GM18867 (cell line): ENCODE measurements around the gene ATG4A.

Experiments used
- ATAC-seq: cut with Tn5 transposase; IDR thresholded peaks from one replicate; pipeline ENCODE4 v1.9.1; 2021; ENCODE audit warnings: mild to moderate bottlenecking, moderate library complexity; ENCODE audit not compliant: unreplicated experiment

Gene ATG4A

GRCh38 chrX:108121291-108121690 lies 29.7 kb downstream of the ATG4A start:
- no peak for ATAC-seq

DNA sequence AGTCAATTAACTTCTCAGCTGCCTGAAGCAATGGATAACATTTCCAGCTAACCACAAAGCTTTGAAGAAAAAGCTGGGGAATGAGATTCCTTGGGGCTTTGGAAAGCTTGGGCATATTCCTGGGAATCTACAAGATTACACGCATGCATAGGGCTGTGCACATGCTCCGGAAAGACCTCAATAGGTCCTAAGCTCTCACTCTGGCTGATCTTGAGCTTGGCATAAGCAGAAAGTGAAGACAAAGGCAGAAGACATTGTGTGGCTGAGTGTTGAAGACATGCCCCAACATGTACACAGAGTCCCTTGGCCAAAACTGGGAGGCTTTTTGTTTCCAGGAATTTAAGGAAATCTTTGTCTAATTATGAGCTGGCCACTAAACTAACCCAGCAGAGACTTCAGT lies 31.2 kb downstream of the ATG4A start:
- ATAC-seq = no peak

DNA sequence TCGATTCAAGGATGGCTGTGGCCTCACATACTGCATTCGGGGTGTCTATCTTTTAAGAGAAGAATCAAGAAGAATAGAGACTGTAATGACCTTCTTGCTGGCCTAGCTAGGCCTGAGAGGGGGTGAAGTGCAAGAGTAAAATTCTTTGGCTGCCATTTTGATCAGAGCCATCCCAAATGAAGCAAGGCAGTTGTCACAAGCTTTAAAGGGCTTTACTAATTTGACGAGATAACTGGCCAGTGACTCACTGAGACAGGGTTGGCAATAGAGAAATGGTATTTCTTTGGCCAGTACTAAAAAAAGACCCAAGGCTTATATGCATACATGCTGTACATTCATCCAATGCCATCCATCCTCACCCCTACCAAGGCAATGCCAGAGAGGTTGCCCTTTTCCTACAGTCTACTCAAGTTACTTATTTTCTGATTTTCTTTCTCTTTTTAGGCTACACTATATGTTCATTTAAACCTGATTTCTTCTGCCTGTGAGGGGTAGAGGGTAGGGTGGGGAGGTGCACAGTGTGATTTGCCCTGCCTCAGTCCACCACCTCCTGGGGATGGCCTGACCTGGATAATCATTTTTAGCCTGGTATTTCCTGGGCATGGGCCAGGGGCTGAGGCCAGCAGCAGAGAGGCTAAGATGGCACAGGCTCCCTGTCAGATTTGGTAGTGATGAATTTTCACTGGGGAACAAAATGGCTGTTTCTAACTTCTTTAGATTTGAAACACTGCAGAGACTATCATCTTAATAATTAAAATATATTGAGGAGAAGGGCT lies 32.2 kb downstream of the ATG4A start:
- ATAC-seq = no peak

DNA sequence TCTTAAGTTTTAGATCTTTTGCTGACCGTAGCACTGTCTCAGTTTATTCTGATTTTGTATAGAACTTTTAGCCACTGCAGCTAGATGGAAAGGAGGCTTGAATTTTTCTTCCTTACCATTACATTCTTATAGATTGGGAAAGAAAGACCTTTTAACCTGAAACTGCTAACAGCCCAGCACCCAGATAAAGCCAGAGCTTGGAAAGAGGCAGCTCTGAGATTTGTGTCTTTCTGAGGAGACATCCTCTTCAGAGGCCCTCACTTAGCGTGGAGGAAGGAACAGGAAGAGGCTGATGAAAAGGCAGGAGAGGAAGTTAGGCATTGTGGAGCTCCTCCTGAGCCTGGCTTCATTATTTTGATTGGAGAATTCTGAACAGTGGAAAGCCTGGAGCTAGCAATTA lies 35.1 kb downstream of the ATG4A start:
- no peak for ATAC-seq

- no peak for ATAC-seq
These were observed 35.6 kb downstream of the ATG4A start for GRCh38 chrX:108127152-108127551.

GRCh38 chrX:108130889-108131288 lies 39.3 kb downstream of the ATG4A start:
- no peak for ATAC-seq

DNA sequence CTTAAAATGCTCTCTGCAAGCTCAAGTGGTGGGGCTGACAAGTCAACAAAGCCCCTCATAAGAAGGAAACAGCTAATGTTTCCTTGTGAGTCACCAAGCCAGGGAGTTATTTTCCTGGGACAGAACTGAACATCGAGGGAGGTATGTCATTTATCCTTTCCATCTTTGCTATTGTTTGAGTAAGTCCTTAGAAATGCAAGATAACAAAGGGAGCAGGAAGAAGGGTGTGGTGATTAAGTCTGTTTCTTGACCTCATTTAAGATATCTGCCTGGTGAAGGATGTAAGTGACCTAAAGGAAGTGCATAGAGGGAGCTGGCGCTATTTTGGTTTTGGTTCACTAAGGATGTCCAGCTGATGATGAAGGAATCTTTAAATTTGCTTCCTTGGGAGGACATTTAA lies 39.9 kb downstream of the ATG4A start:
- no peak for ATAC-seq

- no peak for ATAC-seq
These were observed 40.5 kb downstream of the ATG4A start for GRCh38 chrX:108132034-108132433.

DNA sequence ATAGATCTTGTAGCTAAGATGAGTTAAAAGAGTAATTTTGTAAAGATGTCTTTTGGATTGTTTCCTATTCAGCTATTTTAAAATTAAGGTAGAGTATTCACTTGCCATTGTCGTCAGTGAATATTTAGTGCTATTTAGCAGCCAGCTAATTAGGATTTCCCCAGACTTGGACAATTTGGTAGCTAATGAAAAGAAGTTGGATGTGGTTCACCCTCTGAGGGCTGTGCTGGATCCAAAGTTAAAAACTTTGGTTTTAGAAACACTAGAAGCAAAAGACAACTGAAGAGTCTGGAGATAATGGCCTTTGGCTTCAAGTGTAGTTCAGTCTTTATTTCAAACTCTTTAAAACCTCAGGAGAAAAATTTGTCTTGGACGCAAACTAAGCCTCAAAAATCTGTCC lies 41.3 kb downstream of the ATG4A start:
- no peak for ATAC-seq

- no peak for ATAC-seq
These were observed 43.1 kb downstream of the ATG4A start for GRCh38 chrX:108134724-108135123.

GRCh38 chrX:108138814-108139702 lies 47.5 kb downstream of the ATG4A start:
- ATAC-seq = no peak

DNA sequence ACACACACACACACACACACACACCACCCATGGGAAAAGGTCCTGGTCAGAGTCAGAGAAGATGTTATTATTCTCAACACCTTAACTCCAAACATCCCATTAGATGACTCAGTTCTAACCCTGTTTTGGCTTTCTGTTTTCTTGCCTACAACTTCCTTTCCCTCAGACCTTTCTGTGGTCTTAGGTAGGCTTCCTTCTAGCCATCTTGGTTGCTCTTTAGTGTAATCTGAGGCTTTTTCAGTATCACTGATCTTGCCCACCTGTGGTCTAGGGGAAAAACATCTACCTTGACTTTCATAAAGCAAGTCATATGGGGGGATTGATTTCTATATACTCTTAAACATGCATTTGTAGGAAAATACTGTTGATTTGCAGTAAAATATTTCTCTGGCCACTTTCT lies 56.9 kb downstream of the ATG4A start:
- ATAC-seq = peak; percentile 78

DNA sequence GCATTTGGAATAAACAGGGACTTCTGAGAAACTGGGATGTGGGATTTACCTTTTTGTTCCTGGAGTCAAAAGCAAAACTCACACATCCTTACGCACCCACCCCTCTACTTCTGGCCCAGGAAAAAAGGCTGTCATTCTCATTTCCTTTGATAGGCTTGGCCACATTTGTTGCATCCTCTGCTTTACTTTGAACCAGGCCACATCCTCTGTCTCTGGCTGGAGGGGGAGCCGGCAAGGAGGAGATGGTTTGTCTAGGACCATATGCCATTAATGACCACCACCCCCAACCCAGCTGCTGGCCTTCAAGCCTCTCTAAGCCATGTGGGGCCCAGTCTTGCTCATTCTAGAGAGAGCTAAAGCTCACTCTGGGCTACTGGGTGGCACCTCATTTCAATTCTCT lies 64.5 kb downstream of the ATG4A start:
- no peak for ATAC-seq

- no peak for ATAC-seq
These were observed 65.4 kb downstream of the ATG4A start for GRCh38 chrX:108156934-108157466.

- no peak for ATAC-seq
These were observed 66.0 kb downstream of the ATG4A start for GRCh38 chrX:108157628-108158027.

DNA sequence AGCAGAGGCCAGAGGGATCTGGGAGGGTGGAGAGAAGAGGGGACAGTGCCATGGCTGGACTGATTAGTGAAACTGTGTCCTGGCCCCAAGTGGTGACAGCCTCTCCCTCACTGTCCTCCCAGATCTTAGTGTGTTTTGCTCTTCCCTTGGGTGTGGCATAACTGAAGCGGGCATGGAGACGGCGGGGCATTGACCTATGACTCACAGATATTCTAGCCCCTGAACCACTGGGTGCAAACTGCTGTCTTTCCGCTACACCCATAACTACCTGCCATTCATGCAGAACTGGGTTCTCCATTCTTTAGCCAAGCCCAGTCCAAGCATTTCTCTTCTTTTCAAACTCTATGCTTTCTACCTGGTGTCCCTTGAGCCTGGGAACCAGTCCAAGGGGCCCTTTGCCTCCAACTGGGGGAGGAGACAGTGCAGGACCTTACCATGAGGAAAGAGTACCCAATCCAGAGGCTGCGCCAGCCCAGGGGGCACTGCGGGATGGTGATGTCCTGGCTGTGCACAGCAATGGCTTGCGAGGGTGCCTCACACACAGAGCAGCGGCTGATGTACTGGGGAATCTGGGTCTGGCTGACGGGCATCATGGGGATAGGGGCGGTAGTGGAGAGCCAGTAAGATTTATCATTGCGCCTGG lies 67.6 kb downstream of the ATG4A start:
- no peak for ATAC-seq

DNA sequence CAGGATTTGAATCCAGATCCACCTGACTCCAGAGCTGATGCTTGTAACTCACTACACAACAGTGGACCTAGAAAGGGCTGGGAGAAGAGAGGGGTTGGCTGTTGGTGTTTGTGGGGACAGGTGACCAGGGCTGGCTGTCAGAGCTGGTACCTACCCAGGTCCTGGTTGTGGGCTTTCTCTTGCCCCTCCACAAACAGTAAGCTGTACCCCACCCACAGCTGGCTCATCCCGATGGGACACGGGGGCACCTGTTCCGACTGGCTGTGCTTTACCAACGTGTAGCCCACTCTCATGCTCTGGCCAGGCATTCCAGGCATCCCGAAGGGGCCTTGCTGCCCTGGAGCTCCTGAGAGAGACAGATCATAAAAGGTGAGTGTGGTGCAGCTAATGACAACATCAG lies 68.7 kb downstream of the ATG4A start:
- ATAC-seq = no peak

- ATAC-seq = no peak
These were observed 70.7 kb downstream of the ATG4A start for GRCh38 chrX:108162265-108162664.

GRCh38 chrX:108163333-108164082 lies 71.9 kb downstream of the ATG4A start:
- ATAC-seq = no peak

DNA sequence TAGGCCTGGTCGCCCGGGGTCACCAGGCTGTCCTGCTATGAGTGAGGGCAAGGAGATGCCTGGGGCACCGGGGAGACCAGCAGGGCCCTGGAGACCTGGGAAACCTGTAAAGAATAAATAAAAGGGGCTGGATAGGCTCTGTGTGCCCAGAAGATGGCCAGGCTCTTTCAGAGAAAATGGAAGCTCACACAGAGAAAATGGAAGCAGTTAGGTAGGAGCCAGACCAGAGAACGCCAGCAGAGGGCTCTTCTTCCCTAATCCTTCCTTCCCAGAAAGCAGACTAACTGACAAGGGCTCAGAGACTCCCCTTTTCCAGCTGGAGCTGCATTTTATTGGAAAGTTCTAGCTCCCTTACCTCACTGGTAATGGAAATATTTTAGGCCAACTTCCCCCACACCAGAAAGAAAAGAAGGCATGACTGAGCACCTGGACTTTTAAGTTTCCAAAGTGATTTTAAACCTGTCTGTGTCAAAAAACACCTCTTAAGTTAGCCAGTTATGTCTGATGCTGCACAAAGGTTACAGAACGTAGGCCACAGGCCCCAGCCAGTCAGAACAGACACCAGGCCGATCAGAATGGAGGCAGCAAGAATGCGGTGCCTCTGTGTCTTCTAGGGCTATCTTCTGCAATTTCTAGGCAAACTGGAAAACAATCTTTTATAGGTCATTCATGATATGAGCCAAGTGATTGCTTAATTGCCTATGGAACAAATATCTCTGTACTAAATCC lies 74.0 kb downstream of the ATG4A start:
- no peak for ATAC-seq
